ENCODE data around the gene TMIE.

DNA sequence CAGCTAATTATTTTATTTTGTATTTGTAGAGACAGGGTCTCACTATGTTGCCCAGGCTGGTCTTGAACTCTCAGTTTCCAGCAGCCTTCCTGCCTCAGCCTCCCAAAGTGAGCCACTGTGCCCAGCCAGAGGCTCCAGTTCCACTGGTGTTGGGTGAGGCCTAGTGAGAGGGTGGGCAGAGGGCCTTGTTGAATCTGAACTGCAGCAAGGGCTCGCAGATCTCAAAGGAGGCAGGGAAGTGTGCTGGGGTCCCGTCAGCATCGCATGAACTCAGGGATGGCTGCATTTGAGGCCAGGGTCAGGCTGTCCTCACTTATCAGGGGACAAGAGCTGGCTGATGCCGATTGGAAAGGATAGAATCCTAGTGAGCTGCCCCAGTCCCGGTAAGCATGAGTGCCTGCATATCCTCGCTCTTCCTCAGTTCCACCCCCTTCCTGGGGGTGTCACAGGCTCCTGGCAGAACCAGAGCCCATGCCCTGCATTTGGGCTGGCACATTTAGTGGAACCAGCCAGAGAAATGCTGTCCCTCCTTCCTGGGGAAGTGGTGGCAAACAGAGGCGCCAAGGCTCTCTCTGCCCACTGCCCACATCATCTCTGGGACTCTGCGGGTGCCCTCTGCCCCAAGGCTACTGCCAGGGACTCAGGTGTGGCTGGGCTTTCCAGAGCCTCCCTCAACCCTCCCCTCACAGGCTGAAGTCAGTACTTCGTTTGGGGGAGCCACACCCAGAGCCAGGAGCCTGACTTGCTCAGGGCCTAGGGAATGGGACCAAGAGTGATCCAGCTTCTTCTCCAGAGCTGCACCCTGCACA is 31.8 kb upstream of the TMIE start:
- TF ChIP-seq ZKSCAN1 (IDR thresholded peaks at IDR 0.05; ENCODE audit: low read depth, low read length) (no peak), KAT7 (CRISPR knock-in tag; IDR thresholded peaks at IDR 0.05; ENCODE audit: borderline replicate concordance) (no peak), ETV6 (IDR thresholded peaks at IDR 0.05; ENCODE audit: borderline replicate concordance in 1 of 2, low read depth in 2 of 2, low read length in 1 of 2) (no peak), ETV6 (CRISPR knock-in tag; IDR thresholded peaks at IDR 0.05; ENCODE audit: borderline replicate concordance) (no peak)
- TF ChIP-seq, protein P1, sequence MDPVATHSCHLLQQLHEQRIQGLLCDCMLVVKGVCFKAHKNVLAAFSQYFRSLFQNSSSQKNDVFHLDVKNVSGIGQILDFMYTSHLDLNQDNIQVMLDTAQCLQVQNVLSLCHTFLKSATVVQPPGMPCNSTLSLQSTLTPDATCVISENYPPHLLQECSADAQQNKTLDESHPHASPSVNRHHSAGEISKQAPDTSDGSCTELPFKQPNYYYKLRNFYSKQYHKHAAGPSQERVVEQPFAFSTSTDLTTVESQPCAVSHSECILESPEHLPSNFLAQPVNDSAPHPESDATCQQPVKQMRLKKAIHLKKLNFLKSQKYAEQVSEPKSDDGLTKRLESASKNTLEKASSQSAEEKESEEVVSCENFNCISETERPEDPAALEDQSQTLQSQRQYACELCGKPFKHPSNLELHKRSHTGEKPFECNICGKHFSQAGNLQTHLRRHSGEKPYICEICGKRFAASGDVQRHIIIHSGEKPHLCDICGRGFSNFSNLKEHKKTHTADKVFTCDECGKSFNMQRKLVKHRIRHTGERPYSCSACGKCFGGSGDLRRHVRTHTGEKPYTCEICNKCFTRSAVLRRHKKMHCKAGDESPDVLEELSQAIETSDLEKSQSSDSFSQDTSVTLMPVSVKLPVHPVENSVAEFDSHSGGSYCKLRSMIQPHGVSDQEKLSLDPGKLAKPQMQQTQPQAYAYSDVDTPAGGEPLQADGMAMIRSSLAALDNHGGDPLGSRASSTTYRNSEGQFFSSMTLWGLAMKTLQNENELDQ (CRISPR knock-in tag; IDR thresholded peaks at IDR 0.05; ENCODE audit: borderline replicate concordance): no peak
- TF ChIP-seq, protein P2, sequence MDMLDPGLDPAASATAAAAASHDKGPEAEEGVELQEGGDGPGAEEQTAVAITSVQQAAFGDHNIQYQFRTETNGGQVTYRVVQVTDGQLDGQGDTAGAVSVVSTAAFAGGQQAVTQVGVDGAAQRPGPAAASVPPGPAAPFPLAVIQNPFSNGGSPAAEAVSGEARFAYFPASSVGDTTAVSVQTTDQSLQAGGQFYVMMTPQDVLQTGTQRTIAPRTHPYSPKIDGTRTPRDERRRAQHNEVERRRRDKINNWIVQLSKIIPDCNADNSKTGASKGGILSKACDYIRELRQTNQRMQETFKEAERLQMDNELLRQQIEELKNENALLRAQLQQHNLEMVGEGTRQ (CRISPR knock-in tag; IDR thresholded peaks at IDR 0.05): no peak
- TF ChIP-seq, protein P3, sequence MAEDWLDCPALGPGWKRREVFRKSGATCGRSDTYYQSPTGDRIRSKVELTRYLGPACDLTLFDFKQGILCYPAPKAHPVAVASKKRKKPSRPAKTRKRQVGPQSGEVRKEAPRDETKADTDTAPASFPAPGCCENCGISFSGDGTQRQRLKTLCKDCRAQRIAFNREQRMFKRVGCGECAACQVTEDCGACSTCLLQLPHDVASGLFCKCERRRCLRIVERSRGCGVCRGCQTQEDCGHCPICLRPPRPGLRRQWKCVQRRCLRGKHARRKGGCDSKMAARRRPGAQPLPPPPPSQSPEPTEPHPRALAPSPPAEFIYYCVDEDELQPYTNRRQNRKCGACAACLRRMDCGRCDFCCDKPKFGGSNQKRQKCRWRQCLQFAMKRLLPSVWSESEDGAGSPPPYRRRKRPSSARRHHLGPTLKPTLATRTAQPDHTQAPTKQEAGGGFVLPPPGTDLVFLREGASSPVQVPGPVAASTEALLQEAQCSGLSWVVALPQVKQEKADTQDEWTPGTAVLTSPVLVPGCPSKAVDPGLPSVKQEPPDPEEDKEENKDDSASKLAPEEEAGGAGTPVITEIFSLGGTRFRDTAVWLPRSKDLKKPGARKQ (CRISPR knock-in tag; IDR thresholded peaks at IDR 0.05): no peak

All from K562 (cell line).